ENCODE results near the gene SRRT. TPM values are rescaled to one million over a fixed set of nuclear protein-coding genes. Genes with fewer than 3 reads are reported as not detected.
A peak's percentile ranks its signal among the peaks of the same experiment; 100 is the strongest.

SRRT gene
- total RNA-seq, 1 donor from 2014 or later, result 25.1 TPM

DNA sequence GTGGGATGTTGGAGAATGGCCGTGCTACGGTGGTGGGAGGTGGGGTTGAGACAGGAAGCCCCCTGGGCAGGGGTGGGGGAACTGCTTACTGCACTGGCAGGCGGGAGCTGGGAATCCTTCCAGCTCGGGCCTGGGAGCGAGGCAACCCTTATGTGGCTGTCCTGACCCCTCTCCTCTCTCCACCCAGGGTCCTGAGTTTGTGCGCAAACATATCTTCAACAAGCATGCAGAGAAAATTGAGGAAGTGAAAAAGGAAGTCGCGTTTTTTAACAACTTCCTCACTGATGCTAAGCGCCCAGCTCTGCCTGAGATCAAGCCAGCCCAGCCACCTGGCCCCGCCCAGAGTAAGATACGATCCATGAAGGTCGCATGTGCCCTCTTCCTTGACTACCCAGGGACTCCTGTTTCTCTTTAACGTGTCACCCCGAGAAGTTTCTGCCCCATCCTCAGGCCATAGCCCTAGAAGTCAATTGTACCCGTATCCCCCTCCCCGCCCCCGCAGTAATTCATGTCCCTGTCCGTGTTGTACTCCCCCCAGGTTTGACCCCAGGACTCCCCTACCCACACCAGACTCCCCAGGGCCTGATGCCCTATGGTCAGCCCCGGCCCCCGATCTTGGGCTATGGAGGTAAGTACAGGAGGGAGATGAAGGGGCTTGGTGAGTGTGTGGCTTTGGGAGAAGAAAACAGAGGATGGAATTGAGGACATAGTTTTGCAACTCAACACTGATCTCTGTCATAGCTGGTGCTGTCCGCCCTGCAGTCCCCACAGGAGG, 12.8 kb downstream of the SRRT start:
- H3K36me3 ChIP-seq (ENCODE audit: control insufficient read depth in 3 of 3, insufficient read depth in 3 of 3, low read length in 3 of 3), result peaks cover 55 to 62% (median 62%) of the 10 kb centered on the region in 3 donors
- H3K27me3 ChIP-seq (ENCODE audit: control insufficient read depth in 3 of 3, insufficient read depth in 3 of 3, low read length in 3 of 3), result no peaks in the 10 kb centered on the region
- peak overlapping the region in 2 of 3 donors; percentile 37 to 93 for H3K4me3 ChIP-seq (ENCODE audit: low read length in 3 of 3)
- H3K9ac ChIP-seq (ENCODE audit: low read depth in 1 of 3, low read length in 3 of 3), result peak overlapping the region; percentile 20 to 92 (median 91)
- peaks cover 34 to 58% (median 42%) of the 10 kb centered on the region in 3 donors for H3K4me1 ChIP-seq (ENCODE audit: control insufficient read depth in 3 of 3, insufficient read depth in 3 of 3, low read length in 3 of 3)
- no peaks in the 10 kb centered on the region for H3K9me3 ChIP-seq (ENCODE audit: control insufficient read depth in 3 of 3, low read length in 3 of 3)
- peak overlapping the region; percentile 75 for H3K27ac ChIP-seq (ENCODE audit: low read depth, low read length)

DNA sequence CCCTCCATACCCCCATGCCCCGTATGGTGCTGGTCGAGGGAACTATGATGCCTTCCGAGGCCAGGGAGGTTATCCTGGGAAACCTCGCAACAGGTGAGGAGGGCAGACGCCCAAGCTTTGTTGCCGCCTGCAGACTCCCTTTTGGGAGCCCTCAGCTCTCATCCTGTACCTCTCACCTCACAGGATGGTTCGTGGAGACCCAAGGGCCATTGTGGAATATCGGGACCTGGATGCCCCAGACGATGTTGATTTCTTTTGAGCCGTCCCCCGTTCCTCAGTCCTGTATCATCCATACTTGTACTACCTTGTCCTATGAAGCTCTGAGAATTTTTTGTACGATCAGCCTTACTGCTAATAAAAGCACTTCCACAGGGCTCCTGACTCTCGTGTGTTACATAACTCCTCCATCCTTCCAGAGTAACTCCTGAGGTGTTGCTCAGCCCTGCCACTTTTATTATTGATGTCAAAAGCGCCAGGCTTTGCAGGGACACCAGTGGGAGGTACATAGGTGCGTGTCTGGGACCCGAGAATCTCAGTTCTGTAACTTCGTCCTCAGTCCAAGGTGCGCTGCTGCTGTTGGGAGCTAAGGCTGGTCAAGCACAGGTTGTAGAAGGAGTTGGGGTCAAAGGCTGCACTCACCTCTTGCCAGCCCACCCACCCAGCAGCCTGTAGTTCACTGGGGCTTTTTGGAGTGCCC, 13.5 kb downstream of the SRRT start:
- H3K4me1 ChIP-seq (ENCODE audit: control insufficient read depth in 3 of 3, insufficient read depth in 3 of 3, low read length in 3 of 3), result peaks cover 41 to 65% (median 49%) of the 10 kb centered on the region in 3 donors
- H3K36me3 ChIP-seq (ENCODE audit: control insufficient read depth in 3 of 3, insufficient read depth in 3 of 3, low read length in 3 of 3), result peaks cover 54 to 62% (median 58%) of the 10 kb centered on the region in 3 donors
- H3K27ac ChIP-seq (ENCODE audit: low read depth, low read length), result peak overlapping the region; percentile 75

DNA sequence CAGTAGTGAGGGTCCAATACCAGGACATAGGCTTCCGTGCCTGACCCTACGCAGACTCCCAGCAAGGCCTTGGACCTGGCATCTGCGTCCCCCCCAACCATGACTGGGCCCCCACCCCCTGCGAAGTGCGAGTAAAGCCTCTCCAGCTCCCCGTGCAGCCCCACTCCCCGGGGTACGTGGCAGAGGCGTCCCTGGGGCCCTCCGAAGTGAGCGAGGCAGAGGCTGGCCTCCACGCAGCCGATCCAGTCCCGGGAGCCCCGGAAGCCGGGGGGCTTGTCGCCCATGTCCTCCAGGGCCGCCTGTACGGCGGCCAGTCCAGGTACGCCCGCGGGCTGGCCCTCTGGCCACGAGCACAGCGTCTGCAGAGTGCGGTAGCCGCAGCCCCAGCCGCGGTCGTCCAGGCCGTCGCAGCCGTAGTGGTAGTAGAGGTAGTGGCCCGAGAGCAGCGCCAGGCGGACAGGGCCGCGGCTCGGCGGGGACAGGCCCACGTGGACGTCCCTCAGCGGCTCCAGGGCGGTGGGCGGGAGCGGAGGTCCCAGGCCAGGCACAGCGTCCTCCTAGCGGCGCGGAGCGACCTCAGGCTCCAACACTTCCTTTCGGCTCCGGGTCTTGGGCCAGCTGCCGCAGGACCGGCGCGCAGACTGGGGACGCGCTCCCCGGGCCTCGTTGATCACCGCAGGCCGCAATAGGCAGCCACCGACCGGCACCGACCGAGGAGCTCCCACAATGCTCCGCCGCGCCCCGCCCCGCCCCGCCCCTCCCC, 14.3 kb downstream of the SRRT start, which contains the start of gene UFSP1:
UFSP1 (minus strand) TSS at position 728 of the 763 bp plus-strand sequence; CDS start at position 284, 444 bp downstream.
- no peaks in the 10 kb centered on the region for H3K9me3 ChIP-seq (ENCODE audit: control insufficient read depth in 3 of 3, low read length in 3 of 3)
- peak within 1 kb of the TSS; percentile 75 to 92 (median 91) for H3K9ac ChIP-seq (ENCODE audit: low read depth in 1 of 3, low read length in 3 of 3)
- peaks cover 51 to 58% (median 51%) of the 10 kb centered on the region in 3 donors for H3K36me3 ChIP-seq (ENCODE audit: control insufficient read depth in 3 of 3, insufficient read depth in 3 of 3, low read length in 3 of 3)
- H3K27ac ChIP-seq (ENCODE audit: low read depth, low read length), result peak within 1 kb of the TSS; percentile 82
- H3K4me1 ChIP-seq (ENCODE audit: control insufficient read depth in 3 of 3, insufficient read depth in 3 of 3, low read length in 3 of 3), result peaks cover 45 to 72% (median 56%) of the 10 kb centered on the region in 3 donors
- peak within 1 kb of the TSS; percentile 68 to 93 (median 88) for H3K4me3 ChIP-seq (ENCODE audit: low read length in 3 of 3)
- no peaks in the 10 kb centered on the region for H3K27me3 ChIP-seq (ENCODE audit: control insufficient read depth in 3 of 3, insufficient read depth in 3 of 3, low read length in 3 of 3)

More for the DNA sequence above, 13.5 kb downstream of the SRRT start:
- Histone ChIP-seq H3K9me3 (ENCODE audit: control insufficient read depth in 3 of 3, low read length in 3 of 3) (no peaks in the 10 kb centered on the region), H3K4me3 (ENCODE audit: low read length in 3 of 3) (peak overlapping the region; percentile 68 to 93 (median 88)), H3K9ac (ENCODE audit: low read depth in 1 of 3, low read length in 3 of 3) (peak overlapping the region; percentile 75 to 92 (median 91)), H3K27me3 (ENCODE audit: control insufficient read depth in 3 of 3, insufficient read depth in 3 of 3, low read length in 3 of 3) (no peaks in the 10 kb centered on the region)

DNA sequence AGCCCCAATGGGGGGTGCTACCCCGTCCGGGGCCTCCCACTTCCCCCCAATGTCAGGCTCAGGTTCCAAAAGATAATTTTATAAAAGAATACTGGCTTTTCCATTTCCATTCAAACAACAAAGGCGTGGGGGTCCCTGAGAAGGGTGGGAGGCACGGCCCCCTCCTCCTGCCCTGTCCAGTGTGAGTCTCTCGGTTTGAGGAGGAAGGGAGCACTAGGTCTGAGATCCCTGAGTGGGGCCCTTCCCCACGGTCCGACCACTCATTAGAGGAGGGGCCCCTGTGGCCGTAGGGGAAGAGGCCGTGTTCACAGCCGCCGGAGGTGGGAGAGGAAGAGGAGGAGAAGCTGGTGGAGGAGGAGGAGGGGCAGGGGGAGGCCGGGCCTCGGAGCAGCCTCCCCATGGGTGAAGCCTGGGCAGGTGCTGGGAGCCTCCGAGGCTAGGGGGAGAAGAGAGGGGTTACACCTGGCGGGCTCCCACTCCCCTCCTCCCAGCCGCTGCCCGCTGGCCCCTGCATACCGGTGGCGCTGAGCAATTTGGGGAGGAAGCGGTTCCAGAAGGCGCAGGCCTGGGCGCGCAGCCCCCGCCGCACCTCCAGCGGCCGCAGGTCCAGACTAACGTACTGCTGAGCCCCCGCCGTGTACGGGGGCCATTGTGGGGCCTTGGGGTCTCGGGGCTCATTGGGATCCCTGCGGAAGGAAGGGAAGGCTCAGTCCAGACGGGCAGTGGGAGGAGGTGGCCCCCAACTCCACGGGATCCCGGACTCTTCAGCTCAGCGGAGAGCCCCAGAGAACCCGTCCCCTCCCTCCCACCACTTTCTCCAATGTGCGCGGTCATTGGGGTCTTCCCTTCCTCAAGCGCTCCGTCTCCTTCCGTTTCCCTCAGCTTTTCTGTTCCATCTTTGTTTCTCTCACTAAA, 16.0 kb downstream of the SRRT start:
- peak overlapping the region; percentile 63 to 77 (median 67) for H3K4me3 ChIP-seq (ENCODE audit: low read length in 3 of 3)
- H3K27ac ChIP-seq (ENCODE audit: low read depth, low read length), result peak overlapping the region; percentile 82
- H3K9ac ChIP-seq (ENCODE audit: low read depth in 1 of 3, low read length in 3 of 3), result peak overlapping the region; percentile 69 to 86 (median 72)
- peaks cover 45 to 75% (median 60%) of the 10 kb centered on the region in 3 donors for H3K4me1 ChIP-seq (ENCODE audit: control insufficient read depth in 3 of 3, insufficient read depth in 3 of 3, low read length in 3 of 3)
- peaks cover 35 to 41% (median 36%) of the 10 kb centered on the region in 3 donors for H3K36me3 ChIP-seq (ENCODE audit: control insufficient read depth in 3 of 3, insufficient read depth in 3 of 3, low read length in 3 of 3)
- H3K9me3 ChIP-seq (ENCODE audit: control insufficient read depth in 3 of 3, low read length in 3 of 3), result no peaks in the 10 kb centered on the region
- H3K27me3 ChIP-seq (ENCODE audit: control insufficient read depth in 3 of 3, insufficient read depth in 3 of 3, low read length in 3 of 3), result peaks cover 0 to under 1% (median 0%) of the 10 kb centered on the region in 3 donors

DNA sequence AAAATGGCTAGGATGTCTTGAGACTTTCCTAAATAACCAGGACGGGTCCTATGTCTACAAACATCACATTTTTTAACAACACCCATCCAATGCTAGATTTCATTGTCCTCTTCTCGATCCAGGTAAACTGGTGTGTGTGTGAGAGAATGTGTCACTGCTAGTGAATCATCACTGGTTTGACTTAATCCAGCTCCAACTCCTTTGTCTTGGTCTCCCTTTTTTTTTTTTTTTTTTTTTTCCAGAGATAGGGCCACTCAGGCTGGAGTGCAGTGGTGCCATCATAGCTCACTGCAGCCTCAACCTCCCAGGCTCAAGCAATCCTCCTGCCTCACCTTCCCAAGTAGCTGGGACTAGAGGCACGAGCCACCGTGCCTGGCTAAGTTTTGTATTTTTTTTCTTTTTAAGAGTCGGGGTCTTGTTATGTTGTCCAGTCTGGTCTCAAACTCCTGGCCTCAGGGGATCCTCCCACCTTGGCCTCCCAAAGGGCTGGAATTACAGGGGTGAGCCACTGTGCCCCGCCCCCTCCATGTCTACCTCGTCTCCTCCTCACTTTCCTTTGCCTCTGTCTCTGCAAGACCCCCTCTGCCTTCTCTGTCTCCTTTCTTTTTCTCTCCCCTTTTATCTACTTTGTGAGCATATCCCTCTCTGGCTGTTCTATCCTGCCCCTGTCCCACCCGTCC, 16.8 kb downstream of the SRRT start:
- H3K27ac ChIP-seq (ENCODE audit: low read depth, low read length), result no peak overlapping the region
- no peak overlapping the region for H3K4me3 ChIP-seq (ENCODE audit: low read length in 3 of 3)
- H3K9me3 ChIP-seq (ENCODE audit: control insufficient read depth in 3 of 3, low read length in 3 of 3), result no peaks in the 10 kb centered on the region
- peaks cover 52 to 75% (median 67%) of the 10 kb centered on the region in 3 donors for H3K4me1 ChIP-seq (ENCODE audit: control insufficient read depth in 3 of 3, insufficient read depth in 3 of 3, low read length in 3 of 3)
- H3K27me3 ChIP-seq (ENCODE audit: control insufficient read depth in 3 of 3, insufficient read depth in 3 of 3, low read length in 3 of 3), result peaks cover 4 to 8% (median 6%) of the 10 kb centered on the region in 3 donors
- peak overlapping the region in 1 of 3 donors; percentile 33 for H3K9ac ChIP-seq (ENCODE audit: low read depth in 1 of 3, low read length in 3 of 3)
- peaks cover 27 to 33% (median 28%) of the 10 kb centered on the region in 3 donors for H3K36me3 ChIP-seq (ENCODE audit: control insufficient read depth in 3 of 3, insufficient read depth in 3 of 3, low read length in 3 of 3)

DNA sequence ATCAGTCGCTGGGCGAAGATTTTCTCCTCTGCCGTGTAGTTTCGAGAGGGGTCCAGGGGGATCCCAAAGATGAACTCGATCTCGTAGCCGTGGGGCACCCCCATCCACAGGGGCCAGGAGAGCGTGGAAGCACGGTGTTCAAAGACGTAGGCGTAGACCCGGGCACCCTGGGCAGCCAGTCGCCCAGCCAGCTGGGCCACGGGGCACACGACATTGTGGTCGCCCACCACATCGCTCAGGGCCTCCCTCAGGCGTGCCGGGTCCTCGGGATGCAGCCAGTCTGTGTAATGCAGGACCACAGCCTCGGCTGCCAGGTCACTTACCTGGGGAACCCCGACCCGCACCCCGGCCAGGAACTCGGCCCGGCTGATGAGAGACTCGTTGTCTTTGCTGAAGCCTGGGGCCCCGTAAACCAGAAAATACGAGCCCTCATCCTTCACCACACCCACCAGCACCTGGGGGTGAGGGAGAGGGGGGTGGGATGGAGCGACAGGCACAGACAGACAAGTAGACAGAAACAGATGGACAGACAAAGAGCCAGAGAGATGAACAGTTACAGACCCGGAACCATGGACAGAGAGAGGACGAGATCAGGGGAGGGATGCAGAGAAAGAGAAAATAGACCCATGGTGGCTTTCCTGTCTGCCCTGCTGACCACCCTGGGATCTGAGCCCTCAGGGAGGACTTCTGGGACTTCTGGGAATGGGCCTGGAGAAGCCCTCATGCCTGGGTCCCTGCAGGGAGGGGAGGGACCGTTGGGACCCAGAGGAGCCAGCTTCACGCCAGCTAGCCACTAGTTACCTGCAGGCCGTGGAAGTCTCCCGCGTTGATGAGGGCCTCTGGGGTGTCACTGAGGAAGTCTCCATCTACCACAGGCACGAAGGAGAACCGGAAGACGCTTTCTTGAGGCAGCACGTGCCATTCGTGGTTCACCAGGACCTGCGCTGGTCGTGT, 17.7 kb downstream of the SRRT start:
- Histone ChIP-seq H3K27me3 (ENCODE audit: control insufficient read depth in 3 of 3, insufficient read depth in 3 of 3, low read length in 3 of 3) (peaks cover 4 to 9% (median 6%) of the 10 kb centered on the region in 3 donors), H3K4me1 (ENCODE audit: control insufficient read depth in 3 of 3, insufficient read depth in 3 of 3, low read length in 3 of 3) (peaks cover 52 to 66% (median 63%) of the 10 kb centered on the region in 3 donors), H3K9ac (ENCODE audit: low read depth in 1 of 3, low read length in 3 of 3) (peak overlapping the region; percentile 68 to 87 (median 84)), H3K27ac (ENCODE audit: low read depth, low read length) (no peak overlapping the region), H3K9me3 (ENCODE audit: control insufficient read depth in 3 of 3, low read length in 3 of 3) (no peaks in the 10 kb centered on the region), H3K36me3 (ENCODE audit: control insufficient read depth in 3 of 3, insufficient read depth in 3 of 3, low read length in 3 of 3) (peaks cover 19 to 23% (median 20%) of the 10 kb centered on the region in 3 donors), H3K4me3 (ENCODE audit: low read length in 3 of 3) (peak overlapping the region; percentile 49 to 75 (median 63))

DNA sequence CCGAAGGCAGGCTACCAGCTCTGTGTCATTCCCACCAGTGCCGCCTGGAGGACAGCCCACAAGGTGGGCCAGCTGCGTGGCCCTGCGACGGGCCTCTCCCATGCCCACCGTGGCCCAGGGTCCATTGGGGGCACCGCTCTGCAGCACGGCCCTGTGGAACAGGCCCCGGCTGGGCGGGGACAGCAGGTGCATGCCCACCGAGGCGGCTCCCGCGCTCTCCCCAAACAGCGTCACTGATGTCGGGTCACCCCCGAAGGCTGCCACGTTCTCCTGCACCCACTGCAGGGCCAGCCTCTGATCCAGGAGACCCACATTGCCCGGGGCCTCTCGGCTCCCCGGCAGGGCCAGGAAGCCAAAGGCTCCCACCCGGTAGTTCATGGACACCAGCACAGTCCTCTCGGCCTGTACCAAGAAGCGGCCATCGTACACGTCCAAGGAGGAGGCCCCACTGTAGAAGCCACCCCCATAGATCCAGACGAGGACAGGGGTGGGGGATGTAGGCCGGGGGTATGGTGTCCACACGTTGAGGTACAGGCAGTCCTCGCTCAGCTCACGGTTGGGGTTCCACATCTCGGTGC, 18.5 kb downstream of the SRRT start:
- Histone ChIP-seq H3K27ac (ENCODE audit: low read depth, low read length) (peak overlapping the region; percentile 94), H3K4me1 (ENCODE audit: control insufficient read depth in 3 of 3, insufficient read depth in 3 of 3, low read length in 3 of 3) (peaks cover 44 to 58% (median 55%) of the 10 kb centered on the region in 3 donors)

More for the DNA sequence above, 18.5 kb downstream of the SRRT start:
- Histone ChIP-seq H3K4me3 (ENCODE audit: low read length in 3 of 3) (peak overlapping the region; percentile 49 to 75 (median 73)), H3K36me3 (ENCODE audit: control insufficient read depth in 3 of 3, insufficient read depth in 3 of 3, low read length in 3 of 3) (peaks cover 12 to 17% (median 15%) of the 10 kb centered on the region in 3 donors), H3K27me3 (ENCODE audit: control insufficient read depth in 3 of 3, insufficient read depth in 3 of 3, low read length in 3 of 3) (peaks cover 4 to 9% (median 6%) of the 10 kb centered on the region in 3 donors), H3K9me3 (ENCODE audit: control insufficient read depth in 3 of 3, low read length in 3 of 3) (no peaks in the 10 kb centered on the region), H3K9ac (ENCODE audit: low read depth in 1 of 3, low read length in 3 of 3) (peak overlapping the region; percentile 68 to 87 (median 84))
